GM18873 (cell line): ENCODE measurements around the gene MAST4.

ENCODE experiments used
- ATAC-seq: cut with Tn5 transposase; IDR thresholded peaks from one replicate; pipeline ENCODE4 v1.9.1; 2021; ENCODE audit warnings: mild to moderate bottlenecking, moderate library complexity, moderate number of reproducible peaks; ENCODE audit not compliant: unreplicated experiment, low FRiP score

MAST4 gene

DNA sequence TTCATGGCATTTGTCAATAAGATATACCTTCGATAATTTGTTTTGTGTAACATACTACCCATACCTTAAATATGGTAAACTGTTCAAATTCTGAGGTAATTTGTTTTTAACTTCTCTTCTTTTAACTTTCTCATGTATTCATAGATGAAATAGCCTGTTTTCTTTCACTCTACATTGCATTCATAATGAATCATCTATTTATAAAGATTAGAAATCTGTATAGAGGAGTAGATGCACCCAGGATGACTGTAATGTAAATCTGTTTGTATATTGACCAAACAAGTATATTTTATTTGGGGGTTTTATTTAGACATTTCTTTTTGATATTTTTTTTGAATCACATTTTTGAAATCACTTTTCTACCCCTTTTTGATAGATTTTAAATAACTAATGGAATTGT is 455.8 kb downstream of the MAST4 start:
- no peak for ATAC-seq

DNA sequence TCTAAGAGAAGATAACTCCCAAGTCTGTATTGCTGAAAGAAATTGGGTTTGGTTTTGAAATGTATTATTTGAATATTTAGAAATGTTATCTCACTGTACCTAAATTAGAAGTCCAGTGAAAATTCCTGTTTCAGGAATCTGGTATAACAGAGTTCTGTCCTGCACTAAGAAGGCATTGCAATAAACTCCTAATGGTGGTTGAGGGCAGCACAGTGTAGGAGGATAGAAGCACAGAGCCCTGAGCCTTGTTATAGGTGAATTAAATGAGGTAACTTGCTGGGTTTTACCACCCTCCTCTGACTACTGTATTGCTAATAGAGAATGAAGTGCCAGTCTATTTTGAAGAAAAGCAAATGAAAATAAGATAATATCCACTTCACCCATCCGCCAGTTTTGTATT is 457.0 kb downstream of the MAST4 start:
- ATAC-seq, result no peak

DNA sequence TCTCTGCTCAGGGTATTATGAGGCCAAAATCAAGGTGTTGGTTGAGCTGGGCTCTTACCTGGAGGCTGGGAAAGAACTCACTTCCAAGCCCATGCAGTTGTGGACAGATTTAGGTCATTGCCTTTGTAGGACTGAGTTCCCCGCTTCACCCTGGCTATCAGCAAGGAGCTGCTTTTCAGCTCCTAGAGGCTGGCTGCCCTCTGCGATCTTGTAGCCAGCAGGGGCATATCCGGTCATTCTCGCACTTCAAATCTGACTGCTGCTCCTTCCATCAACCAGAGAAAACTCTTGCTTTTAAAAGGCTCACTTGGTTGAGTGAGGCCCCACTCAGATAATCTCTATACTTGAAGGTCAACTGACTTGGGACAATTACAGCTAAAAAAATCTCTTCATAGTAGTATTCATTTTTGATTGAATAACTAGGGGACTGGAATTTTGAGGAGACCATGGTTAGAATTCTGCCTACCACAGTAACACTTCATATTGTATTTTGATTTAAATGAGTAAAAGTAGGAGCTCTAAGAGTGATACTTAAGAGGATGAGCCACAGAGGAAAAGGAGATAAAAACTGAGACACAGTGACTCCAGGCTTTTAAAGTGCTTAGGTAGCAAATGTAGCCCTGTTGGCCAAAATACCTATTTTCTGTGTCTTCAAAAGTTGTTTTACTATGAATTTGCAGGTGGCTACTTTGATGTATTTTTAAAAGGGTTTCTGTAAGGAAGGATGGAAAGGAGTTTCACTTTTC is 463.0 kb downstream of the MAST4 start:
- no peak for ATAC-seq

DNA sequence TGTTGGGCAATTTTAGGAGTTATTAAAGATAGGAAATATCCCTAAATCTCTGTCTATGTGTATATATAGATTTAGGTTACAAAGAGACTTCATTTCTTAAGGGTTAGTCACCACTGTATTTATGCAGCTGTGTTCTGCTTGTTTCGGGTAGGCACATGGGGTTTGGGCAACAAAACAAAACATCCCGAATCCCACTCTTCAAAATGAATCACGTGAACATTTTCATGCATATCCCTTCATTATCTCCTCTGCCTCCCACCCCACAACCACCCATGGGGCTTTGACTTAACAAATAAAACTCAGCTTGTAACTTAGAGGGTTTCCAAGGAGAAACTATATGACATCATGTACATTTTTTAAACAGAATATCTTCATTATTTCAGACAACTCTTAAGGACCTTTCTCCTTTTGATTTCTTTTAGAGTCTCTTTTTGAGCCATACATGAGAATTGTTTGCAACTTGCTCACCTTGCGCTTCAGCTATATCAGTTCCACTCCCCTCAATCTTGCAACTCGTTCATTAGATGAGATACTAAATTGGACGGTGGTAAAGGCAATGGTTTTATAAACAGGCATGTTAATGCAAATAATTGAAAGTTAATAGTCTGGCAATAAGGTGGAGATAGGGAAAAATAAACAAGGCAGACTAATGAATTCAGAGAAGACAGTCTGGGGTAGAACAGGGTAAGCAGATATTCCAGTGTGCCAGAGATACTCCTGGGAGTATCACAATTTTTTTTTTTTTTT is 463.7 kb downstream of the MAST4 start:
- no peak for ATAC-seq

DNA sequence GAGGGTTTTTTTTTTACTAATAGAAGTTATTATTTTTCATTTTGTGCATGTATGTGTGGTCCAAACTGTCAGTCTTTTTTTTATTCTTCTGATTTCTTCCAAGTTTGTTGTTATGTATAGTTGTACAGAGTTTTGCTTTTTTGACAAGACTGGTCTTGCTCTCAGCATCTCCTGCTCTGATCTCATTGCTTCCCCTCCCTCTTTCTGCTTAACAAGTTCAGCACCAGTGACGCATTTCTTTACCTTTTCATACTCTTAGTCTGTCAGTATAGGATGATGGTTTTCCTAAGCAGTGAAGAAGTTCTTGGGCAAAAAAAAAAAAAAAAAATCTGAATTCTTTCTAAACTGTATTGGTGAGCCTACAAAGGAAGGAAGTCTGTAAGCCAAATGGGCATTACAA is 465.3 kb downstream of the MAST4 start:
- no peak for ATAC-seq

DNA sequence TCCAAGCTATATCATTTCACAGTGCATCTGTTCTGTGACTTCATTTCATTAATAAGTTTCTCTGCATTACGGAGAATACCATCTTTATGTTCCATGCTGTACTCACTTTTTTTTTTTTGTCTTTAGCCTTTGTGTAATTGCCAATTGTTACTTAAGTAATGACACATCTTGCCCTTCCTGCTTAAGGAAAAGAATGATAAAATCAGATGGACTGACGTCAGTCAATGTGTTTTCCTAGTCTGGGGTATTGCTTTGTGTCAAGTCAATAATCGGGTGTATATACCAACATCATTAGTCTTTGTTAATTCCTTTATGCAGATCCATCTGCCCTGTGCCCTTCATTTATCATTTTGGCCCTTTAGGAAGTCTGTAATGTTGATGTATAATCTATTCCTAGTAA is 466.9 kb downstream of the MAST4 start:
- no peak for ATAC-seq

DNA sequence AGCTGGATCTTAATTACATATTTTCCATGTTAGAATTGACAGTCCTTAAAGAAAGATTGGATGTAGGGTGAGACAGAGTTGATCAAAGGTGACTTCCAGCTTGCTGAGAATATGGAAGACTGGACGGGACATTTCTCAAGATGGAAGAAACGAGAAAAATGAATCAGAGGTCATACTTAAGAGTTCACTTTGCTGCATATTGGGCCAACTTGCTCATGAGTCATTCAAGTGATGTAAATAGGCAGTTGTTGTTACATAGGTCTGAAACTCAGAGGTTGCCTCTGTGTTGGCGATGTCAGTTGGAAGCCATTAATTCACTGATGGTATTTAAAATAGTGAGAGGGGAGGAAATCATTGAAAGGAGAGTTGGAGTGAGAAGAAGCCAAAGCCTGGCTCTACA is 467.6 kb downstream of the MAST4 start:
- ATAC-seq, result no peak

DNA sequence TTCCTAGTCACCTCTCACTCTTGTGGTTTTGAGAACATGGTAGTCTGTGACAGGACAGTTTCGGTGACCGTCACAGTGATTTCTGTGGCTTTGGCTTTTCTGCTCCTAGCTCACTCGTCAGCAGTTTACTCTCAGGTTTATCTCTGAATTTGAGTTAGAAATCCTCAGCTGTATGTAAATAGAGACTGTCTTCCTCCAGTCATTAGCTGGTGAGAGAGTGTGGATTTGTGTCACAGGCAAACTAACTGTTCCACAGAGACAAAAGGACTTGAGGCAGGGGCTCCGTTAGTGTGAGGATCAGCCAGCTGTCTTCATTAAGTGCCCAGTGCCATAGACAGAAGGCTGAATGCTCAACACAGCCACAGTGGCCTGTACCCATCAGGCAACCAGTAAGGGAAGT is 469.0 kb downstream of the MAST4 start:
- ATAC-seq, result no peak

DNA sequence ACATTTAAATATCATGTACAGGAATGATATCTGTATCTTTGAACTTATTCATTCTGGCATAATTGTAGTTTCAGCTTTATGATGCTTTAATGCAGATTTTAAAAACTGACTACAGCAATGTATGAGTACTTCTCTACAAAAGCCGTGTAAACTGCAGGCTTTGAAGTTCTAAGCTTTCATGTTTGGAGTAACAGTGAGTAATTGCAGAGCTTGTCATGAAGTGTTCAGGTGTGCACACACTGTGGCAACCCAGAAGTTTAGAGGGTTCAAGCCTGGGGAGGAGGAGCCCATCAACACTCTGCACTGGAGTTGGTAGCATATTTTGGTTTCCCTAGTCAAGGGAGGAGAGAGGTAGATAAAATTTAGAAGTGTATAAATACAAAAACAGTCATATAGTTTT is 469.5 kb downstream of the MAST4 start:
- no peak for ATAC-seq

DNA sequence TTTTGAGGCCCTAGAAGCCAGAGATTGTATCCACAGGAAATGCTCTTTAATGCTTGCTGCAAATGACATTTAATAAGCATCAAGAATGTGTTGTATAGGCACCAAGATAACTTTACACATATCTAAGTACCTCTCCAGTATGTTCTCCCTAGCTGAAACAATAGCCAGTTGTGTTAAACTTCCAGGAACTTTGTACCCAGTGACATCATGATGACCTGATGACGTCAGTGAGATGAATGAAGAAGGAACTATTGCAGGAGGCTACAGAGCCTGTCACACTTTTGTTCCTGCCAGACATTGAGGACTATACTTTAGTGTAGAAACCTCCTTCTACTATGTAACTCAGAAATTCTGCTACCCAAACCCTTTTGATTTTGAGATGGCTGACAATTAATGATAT is 470.6 kb downstream of the MAST4 start:
- no peak for ATAC-seq

DNA sequence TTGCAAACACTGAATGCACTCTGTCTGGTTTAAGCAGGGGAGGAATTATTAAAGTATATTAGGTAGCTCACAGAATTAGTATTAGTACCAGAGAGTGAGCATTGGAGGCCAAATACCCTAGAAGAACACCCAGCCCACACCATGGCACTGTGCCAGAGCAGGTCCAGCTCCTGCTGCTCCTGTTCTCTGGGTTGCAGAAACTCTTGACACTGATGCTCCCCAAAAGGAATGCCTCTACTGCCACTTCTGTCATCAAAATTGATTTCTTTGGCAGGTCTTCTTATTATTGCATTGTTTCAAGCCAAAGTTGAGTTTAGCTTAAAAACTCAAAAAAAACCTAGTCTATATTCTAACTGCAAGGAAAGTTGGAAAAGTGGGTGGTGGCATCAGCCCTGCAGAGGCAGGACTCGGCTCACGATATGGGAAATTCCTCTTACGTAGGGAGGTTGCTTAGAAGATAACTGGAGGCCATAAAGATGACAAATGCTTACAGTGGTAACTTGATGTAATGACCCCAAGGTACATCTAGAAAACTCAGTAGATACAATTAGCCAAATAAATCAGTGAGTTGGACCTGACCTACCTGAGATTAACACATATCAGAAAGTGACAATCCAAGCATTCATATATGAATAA is 477.0 kb downstream of the MAST4 start:
- no peak for ATAC-seq

DNA sequence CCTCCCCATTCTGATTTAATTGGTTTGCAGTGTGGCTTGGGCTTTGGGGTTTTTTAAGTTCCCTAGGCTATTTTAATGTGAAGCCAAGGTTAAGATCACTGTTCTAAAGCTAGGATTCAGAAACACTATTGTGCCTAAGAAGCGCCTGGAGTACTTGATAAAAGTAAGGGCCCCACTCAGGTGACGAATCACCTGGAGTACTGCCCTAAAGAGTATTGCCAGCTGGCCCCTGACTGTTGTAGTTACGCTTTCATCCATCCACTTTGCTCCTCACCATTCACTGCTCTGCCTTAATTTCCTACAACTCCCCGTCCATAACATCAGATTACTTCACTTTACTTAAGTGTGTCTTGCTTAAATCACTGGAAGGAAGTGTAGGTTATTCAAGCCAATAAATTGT is 481.1 kb downstream of the MAST4 start:
- ATAC-seq, result no peak

DNA sequence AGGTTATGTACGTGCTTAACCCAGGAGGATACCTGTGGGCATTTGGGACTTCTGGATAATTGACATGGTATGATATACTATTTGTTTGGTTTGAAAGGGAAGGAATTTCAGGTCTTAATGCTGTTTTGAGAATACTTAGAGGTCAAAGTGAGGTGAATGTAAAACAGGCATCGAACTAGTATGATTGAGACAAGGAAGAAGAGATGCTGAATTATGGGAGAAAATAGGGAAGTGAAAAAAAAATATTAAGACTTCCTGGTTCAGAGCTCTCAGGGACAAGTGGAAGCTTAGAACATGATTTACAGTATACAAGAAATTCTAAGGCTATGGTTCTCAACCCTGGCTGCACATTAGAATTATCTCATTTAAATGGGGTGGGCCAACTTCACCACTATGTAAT is 485.1 kb downstream of the MAST4 start:
- ATAC-seq, result no peak

DNA sequence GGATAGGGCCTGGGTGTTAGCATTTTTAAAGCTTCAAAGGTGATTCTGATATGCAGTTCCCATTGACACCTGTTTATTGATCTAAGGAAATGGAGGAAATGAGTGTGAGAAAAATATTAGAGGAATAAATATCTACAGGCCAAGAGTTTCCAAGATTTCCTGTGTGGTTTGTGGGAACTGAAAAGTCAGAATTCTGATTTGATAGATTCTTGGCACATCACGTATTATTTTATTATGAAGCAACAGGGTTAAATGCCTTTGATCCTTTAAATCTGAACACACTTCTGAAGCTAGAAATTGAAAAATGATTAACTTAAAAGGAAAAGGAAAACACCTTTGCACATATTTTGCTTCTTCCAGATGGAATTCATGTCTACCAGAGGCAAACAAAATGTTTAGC is 486.7 kb downstream of the MAST4 start:
- ATAC-seq, result no peak

DNA sequence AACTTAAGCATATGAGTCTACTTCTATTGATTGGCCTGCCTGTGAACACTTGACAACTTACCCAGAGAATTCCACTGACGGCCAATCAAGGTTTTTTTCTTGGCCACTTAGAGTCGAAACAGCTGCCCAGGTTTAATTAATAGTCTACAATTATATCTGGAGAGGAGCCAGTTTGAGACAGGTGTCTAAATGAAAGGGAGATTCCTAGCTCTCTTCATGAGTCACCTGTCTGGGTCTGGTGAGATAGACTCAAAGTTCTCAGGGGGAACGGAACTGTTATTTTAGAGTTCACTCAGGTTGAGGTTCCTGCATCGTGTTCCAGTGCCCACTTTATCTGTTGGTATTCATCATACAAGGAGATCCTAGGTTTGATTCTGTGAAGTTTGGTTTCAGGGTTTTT is 489.4 kb downstream of the MAST4 start:
- no peak for ATAC-seq

DNA sequence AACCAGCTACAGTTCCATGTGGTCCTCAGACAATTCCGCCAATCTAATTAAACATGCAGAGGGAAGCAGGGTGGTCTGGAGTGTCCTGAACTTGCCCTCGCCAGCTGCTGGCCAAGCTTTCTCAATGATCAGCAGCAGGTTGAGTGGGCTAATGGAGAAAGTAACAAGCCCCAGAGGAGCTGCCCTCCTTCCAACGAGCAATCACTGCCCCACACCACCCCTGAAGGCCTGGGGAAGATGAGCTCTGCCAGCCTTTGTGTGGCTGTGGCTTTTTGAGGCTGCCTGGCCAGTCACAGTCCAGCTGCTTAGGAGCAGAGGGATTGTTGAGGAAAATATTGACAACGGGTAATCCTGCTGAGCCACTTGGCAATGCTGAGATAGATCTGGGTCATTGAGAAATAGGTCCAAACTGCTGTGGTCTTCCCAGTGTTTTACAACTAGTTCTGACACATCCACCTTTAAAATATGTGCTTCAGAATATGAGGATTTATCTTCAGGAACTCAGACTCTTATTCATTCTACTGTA is 493.1 kb downstream of the MAST4 start:
- no peak for ATAC-seq

DNA sequence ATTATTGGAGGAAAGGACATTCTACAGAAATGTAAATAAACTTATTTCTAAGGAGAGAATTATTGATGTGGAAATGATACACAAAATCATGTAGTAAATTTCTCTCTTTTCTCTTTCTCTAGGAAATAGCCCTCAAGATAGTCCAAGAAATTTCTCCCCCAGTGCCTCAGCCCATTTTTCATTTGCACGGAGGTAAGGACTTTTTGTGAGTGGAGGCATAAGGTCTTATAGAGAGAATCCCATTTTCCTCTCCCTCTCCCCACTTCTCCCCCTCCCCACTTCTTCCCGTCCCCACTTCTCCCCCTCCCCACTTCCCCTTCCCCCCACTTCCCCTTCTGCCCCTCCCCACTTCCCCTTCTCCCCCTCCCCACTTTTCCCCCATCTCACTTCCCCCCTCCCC is 493.8 kb downstream of the MAST4 start:
- no peak for ATAC-seq

DNA sequence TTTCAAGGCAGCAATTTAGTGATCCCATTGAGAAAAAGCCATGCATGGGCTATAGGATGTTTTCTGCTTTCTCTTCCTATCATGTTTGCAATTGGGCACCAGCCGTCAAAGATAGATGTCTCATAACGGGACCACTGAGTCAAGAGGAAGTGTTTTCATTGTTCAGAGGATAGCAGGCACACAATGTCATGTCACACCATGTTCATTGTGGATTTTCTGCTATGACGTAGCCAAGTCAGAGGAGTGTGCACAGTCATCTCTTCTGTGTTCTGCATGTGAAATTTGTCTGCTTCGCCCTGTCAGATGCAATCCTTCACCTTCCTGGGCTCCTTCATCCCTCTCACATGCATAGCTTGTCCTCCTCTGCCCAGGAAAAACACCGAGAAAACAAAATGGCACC is 494.4 kb downstream of the MAST4 start:
- no peak for ATAC-seq

DNA sequence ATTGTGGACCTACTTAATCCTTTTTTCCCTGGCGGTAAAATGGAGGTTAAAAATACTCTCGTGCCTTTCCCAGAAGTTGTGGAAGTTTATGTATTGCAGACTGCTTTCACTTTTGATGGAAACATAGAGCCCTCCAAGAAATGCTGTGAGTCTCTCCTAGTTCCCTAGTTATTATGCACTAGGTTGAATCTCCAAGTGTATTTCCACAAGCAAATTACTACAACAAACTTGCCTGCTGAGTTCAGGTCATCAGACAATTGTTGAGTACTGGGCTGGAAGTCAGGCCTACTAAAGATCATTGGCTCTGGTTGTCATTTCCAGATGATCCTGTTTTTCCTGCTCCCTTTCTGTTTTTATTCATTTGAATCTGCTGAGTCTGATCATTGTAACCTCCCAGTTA is 496.3 kb downstream of the MAST4 start:
- no peak for ATAC-seq

DNA sequence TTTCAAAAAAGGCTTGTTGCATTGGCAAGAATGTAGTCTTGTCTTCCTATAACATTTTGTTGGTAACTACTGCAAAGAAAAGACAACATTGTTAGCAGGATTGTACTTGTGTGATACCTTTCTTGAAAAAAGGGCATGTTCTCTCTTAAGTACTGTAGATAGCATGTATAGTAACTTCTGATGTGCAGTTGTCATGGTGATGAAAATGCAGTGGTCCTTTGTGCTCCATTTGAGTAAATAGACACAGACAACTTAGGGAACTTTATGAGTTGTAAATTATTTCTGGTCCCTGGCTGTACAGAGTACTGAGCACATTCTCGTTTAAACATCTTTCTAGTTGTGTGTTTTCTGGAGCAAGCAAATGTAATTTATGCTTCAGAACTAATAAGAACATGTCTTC is 497.1 kb downstream of the MAST4 start:
- ATAC-seq, result no peak

DNA sequence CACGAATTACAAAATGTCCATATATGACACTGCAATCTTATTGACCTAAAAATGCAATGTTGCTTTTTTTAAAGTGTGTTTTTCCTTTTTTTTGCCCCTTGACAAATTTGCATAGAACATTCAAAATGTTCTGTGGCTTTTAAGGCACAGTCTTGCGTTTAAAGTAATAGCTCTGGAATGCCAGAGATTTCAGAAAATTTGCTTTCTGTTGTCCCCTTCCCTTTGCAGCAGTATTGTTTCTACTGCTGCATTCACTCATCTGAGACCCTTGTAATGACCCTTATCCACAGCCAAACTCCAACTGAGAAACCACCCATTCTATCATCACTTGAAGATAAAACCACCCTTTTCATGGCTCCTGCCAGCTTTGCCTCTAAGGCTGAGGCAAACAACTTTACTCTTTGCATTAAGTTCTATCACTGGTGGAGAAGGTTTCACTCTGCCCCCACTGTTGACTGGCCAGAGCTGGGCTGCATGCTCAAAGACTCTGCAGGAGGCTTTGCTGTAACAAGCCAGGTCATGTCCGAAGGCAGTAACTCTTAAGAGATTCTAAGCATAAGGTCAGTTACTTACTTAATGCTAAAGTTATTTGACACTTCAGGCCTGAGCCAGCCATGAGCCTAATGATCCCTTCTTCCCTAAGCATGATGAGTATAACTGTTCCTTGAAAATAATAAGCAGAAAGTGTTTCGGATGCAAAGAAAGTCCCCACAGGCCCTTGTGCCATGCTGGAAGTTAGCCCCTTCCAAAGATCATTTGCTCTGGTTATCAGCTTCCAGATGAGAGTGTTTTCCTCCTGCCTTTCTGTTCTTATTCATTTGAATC is 498.5 kb downstream of the MAST4 start:
- ATAC-seq, result no peak
